ENCODE results near the gene ANKRD39.

Gene ANKRD39

GRCh38 chr2:96861074-96861473 lies 3.3 kb upstream of the ANKRD39 start:
- no peak for TF ChIP-seq EZH2phosphoT487 (IDR thresholded peaks at IDR 0.05; ENCODE audit: low read length)
- TF ChIP-seq EZH2 (optimal IDR thresholded peaks at IDR 0.05; ENCODE audit: low read depth, low read length), result no peak
- no peak for TF ChIP-seq CTCF (IDR thresholded peaks at IDR 0.05; ENCODE audit: low read length)
- no peaks in the 10 kb centered on the region for H3K9me3 ChIP-seq (replicated peaks; ENCODE audit: insufficient read depth, low read length)
- H3K4me1 ChIP-seq (ENCODE audit: low read length), result peaks cover 6% of the 10 kb centered on the region; the same call in 1 of the 2 replicates
- peaks cover 10% of the 10 kb centered on the region; the same call in 1 of the 2 replicates for H3F3A ChIP-seq (ENCODE audit: insufficient read depth, low read length)
- no peaks in the 10 kb centered on the region for H3K9me2 ChIP-seq (replicated peaks; ENCODE audit: insufficient read depth, low read length)
- H3K79me2 ChIP-seq (ENCODE audit: low read length), result peaks cover 17% of the 10 kb centered on the region
- no peak for DNase-seq
- no peak overlapping the region for H2AFZ ChIP-seq (ENCODE audit: low read length)
- H3K36me3 ChIP-seq (replicated peaks; ENCODE audit: insufficient read depth, low read length), result 0 out of 2 replicates have a peak, but pooled peaks cover under 1% of the 10 kb centered on the region
- H3K27ac ChIP-seq (ENCODE audit: low read length), result no peak overlapping the region
- no peaks in the 10 kb centered on the region for H4K20me1 ChIP-seq (ENCODE audit: insufficient read depth, low read length)
- H3K4me3 ChIP-seq (ENCODE audit: low read length), result no peak overlapping the region
- no peaks in the 10 kb centered on the region for H3K27me3 ChIP-seq (replicated peaks; ENCODE audit: insufficient read depth, low read length)
- H3K9ac ChIP-seq (ENCODE audit: low read length), result no peak overlapping the region
- no peak overlapping the region for H3K4me2 ChIP-seq (ENCODE audit: low read depth, low read length)

GRCh38 chr2:96860065-96861029 lies 2.5 kb upstream of the ANKRD39 start:
- Histone ChIP-seq H4K20me1 (ENCODE audit: insufficient read depth, low read length) (no peaks in the 10 kb centered on the region), H3K9me2 (replicated peaks; ENCODE audit: insufficient read depth, low read length) (no peaks in the 10 kb centered on the region), H3K27me3 (replicated peaks; ENCODE audit: insufficient read depth, low read length) (no peaks in the 10 kb centered on the region), H3K9me3 (replicated peaks; ENCODE audit: insufficient read depth, low read length) (no peaks in the 10 kb centered on the region), H2AFZ (ENCODE audit: low read length) (no peak overlapping the region), H3K4me3 (ENCODE audit: low read length) (no peak overlapping the region), H3F3A (ENCODE audit: insufficient read depth, low read length) (peaks cover 10% of the 10 kb centered on the region; the same call in 1 of the 2 replicates), H3K9ac (ENCODE audit: low read length) (no peak overlapping the region), H3K27ac (ENCODE audit: low read length) (no peak overlapping the region), H3K4me1 (ENCODE audit: low read length) (peaks cover 10% of the 10 kb centered on the region; the same call in 1 of the 2 replicates), H3K4me2 (ENCODE audit: low read depth, low read length) (no peak overlapping the region), H3K79me2 (ENCODE audit: low read length) (peaks cover 25% of the 10 kb centered on the region), H3K36me3 (replicated peaks; ENCODE audit: insufficient read depth, low read length) (0 out of 2 replicates have a peak, but pooled peaks cover 3% of the 10 kb centered on the region)
- DNase-seq, result no peak
- TF ChIP-seq EZH2 (optimal IDR thresholded peaks at IDR 0.05; ENCODE audit: low read depth, low read length), result no peak
- TF ChIP-seq CTCF (IDR thresholded peaks at IDR 0.05; ENCODE audit: low read length), result no peak
- no peak for TF ChIP-seq EZH2phosphoT487 (IDR thresholded peaks at IDR 0.05; ENCODE audit: low read length)

- no peak overlapping the region for H3K4me2 ChIP-seq (ENCODE audit: low read depth, low read length)
- no peak overlapping the region for H3K27ac ChIP-seq (ENCODE audit: low read length)
- H4K20me1 ChIP-seq (ENCODE audit: insufficient read depth, low read length), result no peaks in the 10 kb centered on the region
Measured at GRCh38 chr2:96859681-96860064, 1.9 kb upstream of the ANKRD39 start.

More at GRCh38 chr2:96859681-96860064, 1.9 kb upstream of the ANKRD39 start:
- Histone ChIP-seq H3K9me3 (replicated peaks; ENCODE audit: insufficient read depth, low read length) (no peaks in the 10 kb centered on the region), H3F3A (ENCODE audit: insufficient read depth, low read length) (peaks cover 10% of the 10 kb centered on the region; the same call in 1 of the 2 replicates), H3K9me2 (replicated peaks; ENCODE audit: insufficient read depth, low read length) (no peaks in the 10 kb centered on the region), H3K79me2 (ENCODE audit: low read length) (peaks cover 31% of the 10 kb centered on the region), H3K4me1 (ENCODE audit: low read length) (peaks cover 10% of the 10 kb centered on the region; the same call in 1 of the 2 replicates), H2AFZ (ENCODE audit: low read length) (no peak overlapping the region), H3K9ac (ENCODE audit: low read length) (no peak overlapping the region), H3K4me3 (ENCODE audit: low read length) (no peak overlapping the region), H3K36me3 (replicated peaks; ENCODE audit: insufficient read depth, low read length) (0 out of 2 replicates have a peak, but pooled peaks cover 3% of the 10 kb centered on the region), H3K27me3 (replicated peaks; ENCODE audit: insufficient read depth, low read length) (no peaks in the 10 kb centered on the region)
- TF ChIP-seq CTCF (IDR thresholded peaks at IDR 0.05; ENCODE audit: low read length), result no peak
- TF ChIP-seq EZH2 (optimal IDR thresholded peaks at IDR 0.05; ENCODE audit: low read depth, low read length), result no peak
- TF ChIP-seq EZH2phosphoT487 (IDR thresholded peaks at IDR 0.05; ENCODE audit: low read length), result no peak
- no peak for DNase-seq
